ENCODE results near the gene AGXT. TPM values are rescaled to one million over a fixed set of nuclear protein-coding genes. Genes with fewer than 3 reads are reported as not detected.

The AGXT gene
- polyA plus RNA-seq, 10 donors, result 0.08 to 0.11 TPM; not detected in 8

DNA sequence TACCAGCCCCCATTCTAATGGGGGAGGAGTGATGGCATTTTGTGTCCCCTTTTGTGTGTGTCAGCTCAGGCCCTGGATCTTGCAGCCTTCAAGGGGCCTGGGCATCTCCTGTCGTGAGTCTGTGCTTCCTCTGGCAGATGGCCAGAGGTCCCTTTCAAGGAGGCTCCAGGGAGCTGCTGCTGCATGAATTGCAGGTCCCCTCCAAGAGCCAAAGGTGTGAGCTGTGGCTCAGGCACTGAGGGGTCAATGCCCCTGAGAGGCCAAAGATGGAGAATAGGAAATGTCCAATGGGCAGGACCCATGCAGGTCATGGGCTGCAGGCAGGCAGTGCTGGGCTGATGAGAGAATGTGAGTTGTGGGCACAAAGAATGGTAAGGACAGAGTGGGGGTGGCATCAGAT, 16.9 kb downstream of the AGXT start:
- no peak for DNase-seq

DNA sequence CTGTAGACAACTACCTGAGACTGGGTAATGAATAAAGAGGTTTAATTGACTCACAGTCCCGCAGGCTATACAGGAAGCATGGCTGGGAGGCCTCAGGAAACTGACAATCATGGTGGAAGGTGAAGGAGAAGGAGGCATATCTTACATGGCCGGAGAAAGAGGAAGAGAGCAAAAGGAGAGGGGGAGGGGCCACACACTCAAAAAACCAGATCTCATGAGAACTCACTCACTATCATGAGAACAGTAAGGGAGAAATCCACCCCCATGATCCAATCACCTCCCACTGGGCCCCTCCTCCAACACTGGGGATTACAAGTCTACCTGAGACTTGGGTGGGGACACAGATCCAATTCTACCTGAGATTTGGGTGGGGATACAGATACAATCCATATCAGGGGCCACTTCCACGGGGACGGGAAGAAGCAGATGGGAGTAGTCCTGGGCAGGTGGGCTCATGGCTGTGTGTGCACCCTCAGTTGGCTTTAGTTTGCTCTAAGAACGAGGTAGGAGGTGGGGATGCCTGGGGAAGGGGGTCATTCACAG, 17.5 kb downstream of the AGXT start:
- DNase-seq, result no peak

DNA sequence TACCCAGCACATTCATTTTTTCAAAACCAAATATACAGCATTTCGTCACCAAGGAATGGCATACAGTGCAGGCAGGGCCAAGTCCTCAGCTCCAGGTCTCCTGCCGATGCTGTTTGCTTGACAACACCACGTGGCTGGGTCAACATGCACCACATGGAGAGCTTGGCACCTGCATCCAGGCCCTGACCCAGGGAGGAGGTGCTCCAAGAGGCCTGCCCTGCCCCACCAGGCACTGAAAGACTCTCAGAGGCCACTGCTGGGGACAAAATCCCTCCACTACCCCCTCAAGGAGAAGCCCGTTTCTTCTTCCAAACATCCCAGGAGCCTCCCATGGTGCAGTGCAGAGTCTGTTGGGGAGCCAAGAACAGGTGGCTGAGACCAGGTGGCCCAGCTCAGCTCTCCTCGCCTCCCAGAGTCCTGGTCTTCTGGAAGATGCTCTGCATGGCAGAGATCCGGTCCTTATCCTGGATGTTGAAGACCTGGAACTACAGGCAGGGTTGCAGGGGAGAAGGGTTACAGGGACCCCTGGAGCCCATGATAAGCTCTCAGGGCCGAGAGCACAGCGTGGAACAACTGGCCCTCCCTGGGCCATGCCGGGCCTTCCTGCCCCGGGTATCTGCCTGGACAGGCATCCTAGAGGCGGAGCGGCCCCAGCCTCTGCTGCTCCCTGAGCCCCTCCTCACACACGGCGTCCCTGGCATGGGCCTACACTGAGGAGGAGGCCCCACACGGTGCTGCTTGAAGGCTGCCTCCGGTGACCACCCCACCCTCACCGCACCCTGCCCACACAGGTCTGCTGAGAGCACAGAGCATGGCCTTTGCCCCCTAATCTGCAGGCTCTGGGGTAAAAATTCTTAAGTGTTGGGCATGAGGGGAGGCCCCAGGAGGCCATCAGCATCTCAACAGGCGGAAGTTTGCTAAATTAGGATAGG, 18.3 kb downstream of the AGXT start:
- no peak for DNase-seq

DNA sequence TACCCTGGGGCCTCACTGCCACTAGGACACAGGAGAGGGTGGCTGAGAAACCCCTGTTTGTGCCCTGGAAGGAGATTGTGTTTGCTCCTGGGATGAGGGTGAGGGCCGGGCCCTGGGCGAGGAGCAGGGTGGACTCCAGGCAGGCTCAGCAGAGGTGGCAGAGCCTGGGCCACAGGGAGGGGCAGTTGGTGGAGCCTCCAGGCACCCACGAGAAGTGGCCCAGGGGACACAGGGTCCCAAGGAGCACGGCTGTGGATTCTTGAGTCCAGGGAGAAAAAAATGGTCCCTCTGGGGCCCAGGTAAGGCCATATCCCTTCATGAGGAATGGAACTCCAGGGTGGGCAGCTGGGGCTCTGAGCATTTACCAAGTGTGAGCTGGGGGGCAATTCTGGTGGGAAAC, 19.0 kb downstream of the AGXT start:
- no peak for DNase-seq

DNA sequence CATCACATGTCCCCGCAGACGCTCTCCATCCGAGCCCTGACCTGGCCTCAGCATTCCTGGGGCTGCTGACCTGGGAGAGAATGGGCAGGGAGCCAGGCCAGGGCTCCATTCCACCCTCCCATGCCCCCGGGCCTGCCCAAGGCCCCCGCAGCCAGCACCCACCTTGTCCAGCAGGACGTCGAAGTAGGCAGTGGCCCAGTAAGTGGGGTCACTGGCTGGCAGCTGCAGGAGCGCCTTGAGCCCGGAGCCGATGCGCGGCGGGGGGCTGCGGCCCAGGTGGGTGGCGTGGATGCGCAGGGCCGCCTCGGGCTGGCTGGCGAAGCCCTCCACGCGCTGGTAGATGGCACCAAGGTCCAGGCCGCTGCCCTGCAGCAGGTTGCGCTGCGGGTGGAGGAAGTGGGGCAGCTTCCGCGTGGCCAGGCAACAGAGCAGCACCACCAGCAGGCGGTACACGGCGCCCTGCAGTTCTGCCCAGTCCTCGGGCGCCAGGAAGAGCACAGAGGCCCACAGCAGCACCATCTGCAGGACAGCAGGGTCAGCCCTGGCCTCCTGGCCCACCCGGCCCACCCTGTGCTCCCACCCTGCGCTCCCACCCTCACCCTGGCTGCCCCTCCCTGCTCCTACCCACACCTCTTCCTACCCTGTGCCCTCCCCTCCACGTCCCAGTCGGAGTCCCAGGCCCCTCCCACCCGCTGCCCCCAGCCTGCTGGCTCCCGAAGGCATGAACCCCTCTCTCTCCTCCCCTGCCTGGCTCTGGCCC, 19.7 kb downstream of the AGXT start:
- DNase-seq, result no peak

DNA sequence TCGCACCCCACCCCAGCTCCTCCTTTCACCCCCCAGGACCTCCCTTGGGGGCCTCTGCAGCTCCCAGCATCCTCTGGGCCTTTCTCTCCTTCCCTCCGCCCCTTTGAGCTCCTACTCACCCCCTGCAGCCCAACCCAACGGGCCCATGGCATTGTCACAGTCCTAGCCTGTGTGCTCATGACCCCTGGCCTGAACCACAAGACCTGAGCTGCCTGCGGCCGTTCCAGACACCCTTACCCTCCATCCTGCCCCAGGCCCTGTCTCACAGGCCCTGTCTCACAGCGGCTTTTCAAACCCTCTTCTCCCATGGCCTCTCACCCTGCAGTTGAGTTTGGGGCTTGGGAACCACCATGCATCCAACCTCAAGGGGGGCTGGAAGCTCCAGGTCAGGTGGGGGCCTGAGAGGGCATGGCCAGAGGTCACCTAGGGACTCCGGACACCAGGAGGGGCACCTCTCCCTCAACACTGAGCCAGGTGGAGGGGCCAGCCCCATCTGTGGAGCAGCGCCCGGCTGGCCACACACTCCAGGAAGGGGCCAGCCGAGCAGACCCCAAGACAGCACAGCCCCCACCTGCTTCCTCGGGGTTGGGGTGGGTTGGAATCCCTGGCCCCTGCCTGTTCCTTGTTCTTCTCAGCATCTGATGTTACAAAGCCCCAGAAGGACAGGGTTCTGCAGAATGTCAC, 20.4 kb downstream of the AGXT start:
- no peak for DNase-seq

DNA sequence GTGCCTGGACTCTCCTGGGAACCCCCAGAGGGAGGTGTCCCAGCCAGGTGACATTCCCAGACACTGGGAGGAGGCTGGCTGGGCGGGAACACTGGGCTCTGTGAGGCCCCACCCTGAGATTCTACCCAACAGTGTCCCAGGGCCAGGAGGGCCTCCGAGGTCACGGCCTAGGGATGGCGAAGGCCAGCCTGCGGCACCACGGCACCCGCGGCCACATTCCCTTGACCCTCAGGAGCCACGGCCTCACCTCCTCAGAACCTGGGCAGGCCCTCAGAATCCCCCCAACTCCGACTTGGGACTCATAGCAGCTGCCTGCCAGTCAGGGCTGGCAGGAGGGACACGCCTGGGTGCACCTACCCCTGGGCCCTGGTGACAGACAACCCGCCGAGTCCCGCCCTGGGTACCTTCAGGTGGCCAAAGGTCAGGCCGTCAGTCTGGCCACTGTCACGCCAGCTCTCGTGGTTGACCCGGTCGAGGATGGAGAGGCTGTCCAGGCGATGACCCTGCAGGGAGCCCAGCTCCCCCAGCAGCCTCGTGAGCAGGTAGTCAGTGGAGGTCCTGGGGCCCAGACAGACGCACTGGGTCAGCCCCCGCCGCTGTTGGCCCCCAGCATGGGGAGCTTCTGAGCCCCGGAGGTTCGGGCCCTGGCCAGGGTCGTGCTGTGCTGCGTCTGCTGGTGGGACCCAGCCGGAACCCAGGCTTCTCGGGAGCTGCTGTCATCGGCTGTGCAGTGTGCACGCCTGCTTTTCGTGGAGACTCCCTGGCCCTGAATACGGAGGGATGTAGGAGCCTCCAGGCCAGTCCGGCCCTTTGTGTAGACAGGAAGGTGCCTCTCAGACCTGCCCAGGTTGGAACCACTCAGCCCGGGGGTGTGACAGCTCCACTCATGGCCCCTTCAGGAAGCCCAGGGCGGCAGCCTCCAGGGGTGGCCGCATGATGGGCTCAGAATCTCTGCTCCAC, 21.3 kb downstream of the AGXT start:
- no peak for DNase-seq

DNA sequence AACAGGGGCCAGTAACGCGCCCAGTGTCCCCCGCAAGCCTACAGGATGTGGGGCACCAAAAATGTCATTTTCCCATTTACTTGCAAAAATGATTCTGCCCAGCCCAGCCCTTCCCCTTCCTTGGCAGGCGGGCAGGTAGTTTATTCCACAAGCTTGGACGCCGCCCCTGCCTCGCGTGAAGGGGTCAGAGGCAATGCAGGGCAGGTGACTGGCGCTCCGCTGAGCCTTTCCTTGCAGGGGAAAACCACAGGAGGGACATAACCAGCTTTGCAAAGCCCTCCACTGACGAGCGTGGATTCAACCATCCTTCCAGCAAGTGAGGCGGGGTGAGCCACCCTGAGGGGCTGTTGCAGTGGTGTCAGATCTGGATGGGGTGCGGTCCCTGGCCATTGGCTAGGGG, 22.1 kb downstream of the AGXT start:
- DNase-seq, result no peak

DNA sequence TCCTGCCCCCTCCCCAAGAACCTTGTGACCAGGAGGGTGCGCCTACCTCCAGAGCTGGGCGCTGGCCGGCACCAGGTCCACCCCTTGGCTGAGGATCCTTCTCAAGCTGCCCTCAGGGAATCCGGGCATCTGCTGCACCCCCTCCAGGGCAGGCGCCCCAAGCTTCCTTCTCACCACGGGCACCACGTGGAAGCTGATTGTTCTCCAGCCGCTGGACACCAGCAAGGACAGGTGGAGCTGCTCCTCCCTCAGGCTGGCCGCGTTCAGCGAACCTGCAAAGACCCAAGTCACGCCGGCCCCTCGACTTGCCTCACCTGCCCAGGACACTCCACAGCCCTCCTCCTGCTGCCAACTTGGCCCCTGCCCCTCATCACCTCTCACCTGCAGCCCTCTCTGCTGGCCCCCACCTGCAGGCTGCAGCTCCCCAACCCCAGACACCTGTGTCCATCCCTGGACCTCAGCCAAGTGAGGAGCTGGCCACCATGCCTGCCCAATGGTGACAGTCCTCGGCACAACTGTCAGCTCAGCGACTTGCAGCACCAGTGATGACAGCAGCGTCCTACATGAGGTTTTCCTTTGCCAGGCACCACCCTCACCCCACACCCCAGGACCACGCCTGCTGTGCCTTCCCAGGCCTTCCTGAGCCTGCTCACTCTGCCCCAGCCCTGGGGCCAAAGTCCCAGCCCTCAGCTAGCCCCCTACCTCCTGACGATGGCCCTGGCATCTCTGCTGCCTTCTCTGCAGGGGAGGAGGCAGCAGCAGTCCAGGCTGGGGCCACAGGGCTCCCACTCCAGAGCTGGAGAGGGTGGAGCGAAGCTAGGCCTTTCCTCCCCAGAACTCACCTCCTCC, 23.1 kb downstream of the AGXT start:
- no peak for DNase-seq

DNA sequence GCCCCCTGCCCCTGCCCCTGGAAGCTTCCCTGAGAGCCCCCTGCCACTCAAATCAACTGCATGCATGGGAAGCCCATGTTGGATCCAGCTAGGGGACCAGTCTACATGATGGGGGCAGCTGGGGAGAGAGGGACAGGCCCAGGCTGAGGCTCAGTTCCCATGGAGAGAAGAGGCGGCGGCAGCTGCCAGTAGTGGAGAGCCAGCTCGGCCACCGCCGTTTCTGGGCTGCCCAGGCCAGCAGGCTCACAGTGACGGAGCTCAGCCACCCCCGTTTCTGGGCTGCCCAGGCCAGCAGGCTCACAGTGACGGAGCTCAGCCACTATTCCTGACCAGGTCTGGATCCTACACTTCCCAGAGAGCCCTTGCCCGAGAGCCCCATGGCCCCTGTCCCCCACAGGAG, 23.7 kb downstream of the AGXT start:
- DNase-seq, result no peak

DNA sequence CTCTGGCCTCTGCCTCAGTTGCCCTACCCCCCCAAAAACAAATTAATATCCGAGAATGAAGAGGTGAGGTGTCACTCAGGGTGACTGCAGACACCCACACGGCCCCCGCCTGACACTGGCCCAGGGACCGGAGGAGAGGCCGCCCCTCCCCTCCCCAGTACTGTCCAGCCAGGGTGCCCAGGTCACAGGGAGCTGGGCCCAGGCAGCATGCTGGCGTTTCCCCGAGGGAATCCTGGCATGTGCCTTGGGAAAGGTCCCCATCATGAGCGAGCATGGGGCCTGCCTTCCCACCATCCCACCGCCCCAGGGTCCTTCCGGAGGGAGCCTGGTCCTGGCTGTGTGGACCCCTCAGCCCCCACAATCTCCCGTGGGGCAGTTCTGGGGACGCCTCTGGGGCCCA, 24.3 kb downstream of the AGXT start:
- DNase-seq, result no peak

DNA sequence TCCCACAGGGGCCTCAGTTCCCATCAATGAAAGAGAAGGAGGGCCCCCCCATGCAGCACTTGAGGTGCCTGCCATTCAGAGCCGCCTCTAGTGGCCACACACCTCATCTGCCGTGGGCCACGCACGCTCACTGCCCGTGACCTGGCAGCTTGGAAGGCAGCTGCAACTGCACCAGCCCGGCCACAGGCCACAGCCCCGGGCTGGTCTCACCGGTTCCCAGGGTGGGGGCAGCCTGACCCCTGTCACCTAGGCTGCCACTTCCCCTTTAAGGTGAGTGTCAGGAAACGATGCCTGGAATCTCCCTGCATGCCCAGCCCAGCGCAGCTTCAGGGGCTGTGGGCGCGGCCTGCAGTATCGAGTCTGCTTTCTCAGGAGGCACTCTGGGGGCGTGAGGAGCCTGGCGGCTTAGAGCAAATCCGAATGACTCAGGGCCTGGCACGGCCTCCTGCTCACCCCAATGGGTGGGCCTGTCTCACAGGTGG, 24.8 kb downstream of the AGXT start:
- no peak for DNase-seq

DNA sequence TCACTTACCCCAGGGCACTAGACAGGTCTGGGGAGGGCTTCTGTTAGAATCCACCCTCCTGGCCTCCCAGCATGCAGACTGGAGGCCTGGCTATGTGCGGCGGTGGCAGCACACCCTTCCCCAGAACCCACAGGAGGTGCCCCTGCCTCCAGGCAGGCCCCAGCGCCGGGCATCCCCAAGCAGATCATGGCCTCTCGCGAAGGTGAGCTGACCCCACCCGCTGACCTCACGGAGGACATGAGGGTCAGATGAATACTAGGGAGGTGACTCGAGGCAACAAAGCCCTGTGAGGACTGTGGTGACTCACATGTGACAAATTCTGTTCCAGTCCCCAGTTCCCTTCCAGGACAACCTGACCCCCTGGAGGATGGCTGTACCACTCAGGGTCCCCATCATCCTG, 25.4 kb downstream of the AGXT start:
- DNase-seq, result no peak

DNA sequence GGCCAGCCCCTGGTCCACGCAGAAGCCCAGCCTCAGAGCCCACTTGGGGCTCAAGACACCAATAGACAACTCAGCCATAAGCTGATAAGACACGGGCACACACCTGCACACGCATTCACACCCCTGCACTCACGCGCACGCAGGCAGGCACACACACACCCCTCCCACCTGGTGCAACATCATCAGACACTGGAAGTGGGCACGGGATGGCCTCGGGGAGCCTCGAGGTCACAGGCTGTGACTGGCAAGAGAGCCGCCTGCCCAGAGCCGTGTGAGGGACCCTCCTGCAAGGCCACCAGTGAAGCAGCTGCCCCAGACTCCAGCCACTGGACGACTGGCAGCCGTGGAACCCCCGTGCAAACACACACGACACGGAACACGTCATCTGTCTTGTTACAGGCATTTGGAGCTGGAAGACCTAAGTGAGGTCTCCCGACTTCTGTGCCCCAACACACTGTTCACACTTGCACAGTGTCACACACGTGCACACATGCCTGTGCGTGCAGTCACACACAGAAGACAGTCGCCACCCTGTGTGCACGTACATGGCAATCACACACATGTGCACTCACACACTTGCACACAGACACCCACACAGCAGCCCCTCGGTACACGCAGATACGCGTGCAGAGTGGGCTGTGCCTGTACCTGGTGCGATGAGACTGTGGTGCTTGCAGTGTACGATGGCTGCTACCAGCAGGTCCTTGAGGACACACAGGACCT, 26.4 kb downstream of the AGXT start:
- no peak for DNase-seq

DNA sequence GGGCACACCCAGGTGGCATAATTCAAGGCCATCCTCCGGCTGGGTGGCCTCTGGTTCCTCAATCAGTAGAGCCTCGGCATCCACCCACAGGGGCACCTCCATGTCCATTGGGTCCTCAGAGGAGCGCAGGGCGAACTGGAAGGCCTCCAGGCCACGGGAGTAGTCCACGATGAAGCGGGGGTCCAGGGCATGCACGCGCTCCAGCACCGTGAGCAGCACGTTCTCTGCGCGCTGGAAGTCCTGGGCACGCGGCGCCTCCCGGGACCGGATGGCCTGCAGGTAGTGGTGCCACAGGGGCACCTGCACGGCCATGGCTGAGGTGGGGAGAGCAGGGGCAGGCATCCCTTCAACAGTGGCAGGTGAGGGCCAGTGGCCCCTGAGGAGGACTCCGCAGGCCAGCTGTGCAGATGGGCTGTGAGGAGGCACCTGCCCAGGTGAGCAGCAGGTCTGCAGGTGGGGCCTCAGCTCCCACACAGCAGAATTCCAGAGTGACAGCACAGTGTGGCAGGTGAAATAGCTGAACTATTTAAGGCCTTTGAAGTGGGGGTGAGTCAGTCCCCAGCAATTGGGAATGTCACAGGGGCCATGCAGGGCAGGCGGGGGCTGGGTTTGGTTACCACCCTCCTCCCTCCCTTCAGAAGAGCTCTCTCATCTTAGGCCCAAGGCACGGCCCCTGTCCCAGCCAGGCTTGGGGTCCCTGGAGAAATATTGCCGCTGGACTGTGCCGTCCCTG, 27.2 kb downstream of the AGXT start, which contains the start of gene MAB21L4:
MAB21L4 (minus strand) TSS at position 501 of the 733 bp plus-strand sequence; CDS start at position 342, 159 bp downstream.
- no peak for DNase-seq

DNA sequence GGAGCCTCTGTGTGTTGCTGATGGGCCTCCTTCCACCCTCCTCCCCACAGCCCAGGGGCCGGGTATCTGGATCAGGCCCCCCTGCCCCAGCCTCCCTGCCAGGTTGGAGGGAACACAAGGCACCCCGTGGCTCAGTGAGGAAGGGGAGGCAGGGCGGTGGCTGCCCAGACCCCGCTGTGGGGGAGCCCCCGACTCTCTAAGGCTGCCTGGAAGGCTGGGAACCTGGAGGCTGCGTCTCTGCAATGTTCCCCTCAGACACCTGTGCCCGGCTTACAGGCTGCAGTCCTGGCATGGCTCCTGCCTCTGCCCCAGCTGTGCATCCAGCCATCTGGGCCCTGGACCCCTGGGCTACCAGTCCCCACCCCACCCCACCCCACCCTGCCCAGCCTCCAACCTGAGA, 27.8 kb downstream of the AGXT start:
- DNase-seq, result no peak

DNA sequence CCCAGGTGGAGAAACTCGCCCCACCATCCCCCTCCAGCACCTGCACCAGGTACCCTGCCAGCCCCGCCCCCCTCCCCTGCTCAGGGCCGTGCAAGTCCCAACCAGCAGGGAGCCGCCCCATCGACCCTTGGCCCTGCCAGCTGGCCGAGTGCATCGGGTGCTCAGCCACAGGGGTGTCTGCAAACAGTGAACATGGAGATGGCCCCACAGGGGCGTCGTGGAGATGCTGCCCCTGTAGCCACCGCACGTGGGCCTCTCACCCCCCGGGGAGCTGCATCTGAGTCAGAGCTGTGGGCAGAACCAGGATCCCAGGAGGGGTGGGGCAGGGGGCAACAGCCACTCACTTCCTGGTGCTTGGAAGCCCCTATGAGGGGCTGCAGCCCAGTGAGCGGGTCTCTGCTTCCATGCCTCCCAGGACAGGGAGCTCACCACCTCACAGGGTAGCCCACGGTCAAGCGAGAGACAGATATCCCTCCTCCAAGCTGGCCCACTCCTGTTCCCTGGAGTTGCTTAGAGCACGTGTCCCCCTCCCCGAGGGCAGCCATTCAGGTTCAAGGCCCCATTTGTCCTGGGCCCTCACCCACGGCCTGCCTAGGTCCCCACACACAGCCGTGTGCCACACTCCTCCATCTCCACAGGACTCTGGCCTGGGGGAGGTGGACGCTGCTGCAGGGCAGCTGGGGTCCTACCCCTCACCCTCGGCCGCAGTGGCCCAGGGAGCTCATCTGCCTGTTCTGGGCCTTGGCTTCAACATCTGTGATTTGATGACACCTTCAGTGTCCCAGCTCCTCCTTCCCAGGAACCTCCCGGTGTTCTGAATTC, 28.5 kb downstream of the AGXT start:
- no peak for DNase-seq
